DMS 273 (cell line): ENCODE measurements around the gene PRKAA1.
"Not testable (repeated sequence)": the region's sequence is repeated elsewhere in the genome, so short reads cannot be mapped to it uniquely, and the experiment has no call there.

Experiments
- DNase-seq: peaks from one replicate; lab custom pipeline; 2025; ENCODE audit not compliant: unreplicated experiment; lab: John Stamatoyannopoulos, UW

The PRKAA1 gene

DNA sequence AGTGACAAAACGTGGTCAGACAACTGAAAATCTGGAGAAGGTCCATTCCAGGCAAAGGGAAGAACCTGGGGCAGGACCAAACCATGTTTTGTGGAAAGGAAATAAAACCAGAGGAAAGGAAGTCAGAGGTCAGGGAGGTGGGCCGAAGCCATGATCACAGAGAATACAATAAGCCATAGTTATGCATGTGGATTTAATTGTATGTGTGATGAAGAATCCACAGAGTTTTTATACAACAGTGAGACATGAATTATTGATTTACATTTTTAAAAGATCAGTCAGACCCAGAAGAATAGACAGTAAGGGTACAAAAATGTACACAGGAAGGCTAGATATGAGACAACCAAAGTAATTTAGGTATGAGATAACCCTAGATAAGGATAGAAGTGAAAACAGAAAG lies 63.2 kb downstream of the PRKAA1 start:
- DNase-seq, result no peak

DNA sequence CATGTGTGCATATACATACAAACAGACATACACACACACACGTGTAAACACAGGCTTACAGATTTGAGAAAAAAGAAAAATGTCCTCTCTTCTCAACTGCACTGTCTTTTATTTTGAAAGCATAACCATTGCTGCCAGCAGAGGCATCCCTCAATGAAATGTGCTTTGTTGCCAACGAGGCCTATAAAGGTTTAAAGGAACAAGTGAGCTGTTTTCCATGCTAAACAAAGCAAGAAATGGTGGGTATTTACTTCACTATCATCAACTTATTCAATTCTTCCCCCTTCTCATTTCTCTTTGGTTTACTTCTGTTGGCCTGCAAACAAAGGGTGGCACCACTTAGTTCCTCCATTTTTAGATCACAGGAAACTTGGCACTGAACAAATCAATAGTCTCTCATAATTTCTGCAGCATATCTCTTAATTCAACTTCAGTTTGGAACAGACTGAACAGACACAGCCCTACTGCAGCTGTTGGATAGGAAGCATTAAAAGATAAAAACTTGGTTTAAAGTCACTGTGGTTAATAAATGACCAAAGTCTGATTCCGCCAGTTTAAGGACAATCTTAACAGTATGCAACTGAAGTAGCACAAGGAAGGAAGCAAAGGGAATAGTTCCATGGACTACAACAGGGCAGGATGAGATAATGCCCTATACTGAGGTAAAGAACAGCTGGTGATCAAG lies 64.2 kb downstream of the PRKAA1 start:
- DNase-seq, result no peak

DNA sequence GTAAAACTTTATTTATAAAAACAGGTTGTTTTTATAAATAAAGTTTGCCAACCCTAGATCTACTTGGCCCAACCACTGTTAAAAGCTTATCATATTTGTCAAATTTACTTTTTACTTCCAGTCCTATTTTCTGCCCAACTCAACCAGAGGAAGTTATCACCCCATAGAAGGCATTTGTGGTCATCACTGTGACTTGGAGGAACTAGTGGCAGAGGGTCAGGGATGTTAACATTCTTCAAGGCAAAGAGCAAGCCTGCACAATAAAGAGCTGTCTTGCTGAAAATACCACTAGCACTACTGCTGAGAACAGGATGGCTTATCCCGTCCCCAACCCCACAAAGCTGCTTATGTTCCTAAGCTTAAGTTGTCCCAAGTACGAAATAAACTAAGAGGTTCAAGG lies 64.7 kb downstream of the PRKAA1 start:
- DNase-seq, result no peak

DNA sequence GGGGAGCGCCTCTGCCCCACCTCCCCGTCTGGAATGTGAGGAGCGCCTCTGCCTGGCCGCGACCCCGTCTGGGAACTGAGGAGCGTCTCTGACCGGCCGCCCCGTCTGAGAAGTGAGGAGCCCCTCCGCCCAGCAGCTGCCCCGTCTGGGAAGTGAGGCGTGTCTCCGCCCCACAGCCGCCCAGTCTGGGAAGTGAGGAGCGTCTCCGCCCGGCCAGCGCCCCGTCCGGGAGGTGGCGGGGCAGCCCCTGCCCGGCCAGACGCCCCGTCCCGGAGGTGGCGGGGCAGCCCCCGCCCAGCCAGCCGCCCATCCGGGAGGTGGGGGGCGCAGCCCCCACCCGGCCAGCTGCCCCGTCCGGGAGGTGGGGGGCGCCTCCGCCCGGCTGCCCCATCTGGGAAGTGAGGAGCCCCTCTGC lies 75.7 kb downstream of the PRKAA1 start:
- DNase-seq, result not testable (repeated sequence)

DNA sequence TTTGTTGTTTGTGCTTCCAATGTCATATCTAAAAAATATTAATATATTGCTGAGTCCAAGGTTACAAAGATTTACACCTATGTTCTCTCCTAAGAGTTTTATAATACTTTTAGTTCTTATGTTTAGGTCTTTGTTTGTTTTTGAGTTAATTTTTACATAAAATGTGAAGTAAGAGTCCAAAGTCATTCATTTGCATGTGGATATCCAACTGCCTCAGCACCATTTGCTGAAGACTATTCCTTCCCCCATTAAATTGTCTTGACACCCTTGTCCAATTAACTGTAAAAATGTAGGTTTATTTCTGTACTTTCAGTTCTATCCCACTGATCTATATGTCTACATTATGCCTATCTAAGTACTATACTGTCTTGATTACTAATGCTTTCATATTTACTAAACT lies 78.1 kb downstream of the PRKAA1 start:
- DNase-seq, result no peak

DNA sequence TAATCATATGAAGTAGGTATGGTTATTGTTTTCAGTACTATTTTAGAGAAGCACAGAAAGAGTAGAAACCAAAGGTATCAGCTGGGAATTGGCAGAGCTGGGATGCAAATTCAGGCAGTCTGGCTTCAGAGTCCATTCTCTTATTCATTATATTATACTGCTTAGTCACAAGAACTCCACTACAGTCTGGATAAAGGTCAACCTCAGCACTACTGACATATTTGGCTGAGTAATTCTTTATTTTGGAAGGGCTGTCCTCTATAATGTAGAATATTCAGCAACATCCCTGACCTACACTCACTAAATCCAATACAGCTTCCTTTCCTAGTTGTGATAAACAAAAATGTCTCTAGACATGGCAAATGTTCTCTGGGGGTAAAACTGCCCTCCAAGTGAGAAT lies 80.9 kb downstream of the PRKAA1 start:
- no peak for DNase-seq

- DNase-seq, result no peak
Observed at GRCh38 chr5:40716590-40716989, 81.6 kb downstream of the PRKAA1 start.

DNA sequence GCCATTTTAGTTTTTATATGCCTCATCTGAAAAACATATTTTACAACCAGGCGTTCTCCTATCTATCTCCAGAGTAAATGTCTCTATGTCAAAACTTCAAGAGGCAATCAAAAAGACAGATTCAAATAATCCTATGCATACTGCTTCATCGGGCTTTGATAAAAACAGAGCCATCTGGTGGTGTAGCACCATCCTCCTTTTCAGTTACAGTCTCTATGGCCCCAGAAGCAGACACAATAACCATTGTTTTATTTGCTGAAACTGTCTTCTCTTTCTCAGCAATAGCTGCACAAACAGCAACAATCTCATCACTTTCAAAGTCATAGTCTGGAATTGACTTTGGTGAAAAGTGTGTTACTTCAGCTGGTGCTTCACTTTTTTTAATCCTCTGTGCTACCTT lies 82.2 kb downstream of the PRKAA1 start:
- DNase-seq, result peak; percentile 18

DNA sequence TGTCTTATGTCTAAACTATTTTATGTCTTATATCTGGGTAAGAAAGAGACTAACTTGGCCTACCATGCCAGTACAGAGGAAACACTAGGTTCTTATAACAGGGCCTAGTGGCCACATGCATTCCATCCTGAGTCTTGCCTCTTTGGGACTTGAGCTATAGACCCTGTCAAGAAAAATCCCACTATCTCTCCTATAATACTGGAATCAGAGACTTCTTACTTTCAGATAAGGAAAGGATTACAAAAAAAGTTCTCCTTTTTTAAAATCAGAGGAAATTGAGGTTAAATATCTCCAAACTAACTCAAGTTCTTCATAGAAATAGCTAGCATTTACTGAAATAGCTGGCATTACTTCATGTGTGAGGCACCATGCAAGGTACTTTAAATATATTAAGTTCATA lies 84.2 kb downstream of the PRKAA1 start:
- no peak for DNase-seq

DNA sequence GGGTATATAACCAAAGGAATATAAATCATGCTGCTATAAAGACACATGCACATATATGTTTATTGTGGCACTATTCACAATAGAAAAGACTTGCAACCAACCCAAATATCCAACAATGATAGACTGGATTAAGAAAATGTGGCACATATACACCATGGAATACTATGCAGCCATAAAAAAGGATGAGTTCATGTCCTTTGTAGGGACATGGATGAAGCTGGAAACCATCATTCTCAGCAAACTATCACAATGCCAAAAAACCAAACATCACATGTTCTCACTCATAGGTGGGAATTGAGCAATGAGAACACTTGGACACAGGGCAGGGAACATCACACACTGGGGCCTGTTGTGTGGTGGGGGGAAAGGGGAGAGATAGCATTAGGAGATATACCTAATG lies 87.6 kb downstream of the PRKAA1 start:
- not testable (repeated sequence) for DNase-seq
